Midbrain (tissue), 1 donor: ENCODE results near the gene HES2.
"Not testable (repeated sequence)": the region's sequence is repeated elsewhere in the genome, so short reads cannot be mapped to it uniquely, and the experiment has no call there.

Source experiments
- DNase-seq: peaks from one replicate; lab custom pipeline; 2025; lab: John Stamatoyannopoulos, UW

HES2 gene

GRCh38 chr1:6419804-6420453 is at the start of gene HES2:
Gene HES2, minus strand, starts transcription at chr1:6419919. Its CDS starts 99 bp downstream, at chr1:6419820.
- no peak for DNase-seq

DNA sequence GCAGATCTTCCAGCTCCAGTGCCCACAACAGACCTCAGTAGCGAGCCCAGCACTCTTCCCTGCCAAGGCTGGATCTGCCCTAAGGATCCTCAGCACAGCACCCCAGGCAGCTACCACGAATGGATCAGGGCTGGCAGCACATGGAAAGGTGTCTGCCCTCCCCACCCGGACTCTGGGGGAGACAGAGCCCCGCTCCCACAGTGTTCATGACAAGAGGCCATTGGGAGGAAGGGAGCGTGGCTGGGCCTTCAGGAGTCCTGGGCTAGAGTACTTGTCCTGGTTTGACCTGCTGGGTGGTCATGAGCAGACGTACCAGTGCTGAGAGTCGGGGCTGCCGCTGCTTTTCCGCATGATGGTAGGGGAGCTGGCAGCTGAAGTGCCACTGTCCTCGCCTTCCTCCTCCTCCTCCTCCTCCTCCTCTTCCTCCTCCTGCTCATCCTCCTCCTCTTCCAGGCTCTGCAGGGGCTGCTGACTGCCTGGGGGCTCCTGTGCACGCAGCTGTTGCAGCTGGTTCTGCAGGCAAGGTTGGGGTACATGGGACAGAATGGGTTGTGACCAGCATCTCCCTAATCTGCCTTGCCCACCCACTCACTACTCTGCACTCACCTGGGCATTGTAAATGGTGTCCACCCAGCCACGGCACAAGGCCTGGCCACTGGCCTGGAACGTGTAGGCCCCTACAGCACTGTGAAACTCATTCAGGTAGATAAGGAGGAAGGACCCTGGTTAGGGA is 49.2 kb upstream of the HES2 start:
- no peak for DNase-seq

GRCh38 chr1:6467744-6468688 is 48.3 kb upstream of the HES2 start:
- DNase-seq, result no peak

- no peak for DNase-seq
Measured at GRCh38 chr1:6467224-6467623, 47.5 kb upstream of the HES2 start.

DNA sequence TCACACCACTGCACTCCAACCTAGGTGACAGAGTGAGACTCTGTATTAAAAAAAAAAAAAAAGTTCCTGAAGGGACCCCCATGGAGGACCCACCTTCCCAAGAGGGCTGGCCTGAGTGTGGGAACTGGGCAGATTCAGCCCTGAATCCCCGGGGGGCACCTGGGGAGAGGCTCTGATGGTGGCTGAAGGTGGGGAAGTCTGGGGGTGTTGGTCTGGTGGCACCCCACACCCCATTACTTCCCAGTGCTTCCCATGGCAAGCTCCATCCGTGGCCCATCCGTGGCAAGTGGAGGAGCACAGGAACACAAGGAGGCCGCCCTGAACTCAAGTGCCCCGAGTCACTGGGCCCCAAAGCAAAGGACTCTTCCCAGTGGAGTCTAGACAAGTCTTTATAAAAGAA is 47.0 kb upstream of the HES2 start:
- DNase-seq, result no peak

DNA sequence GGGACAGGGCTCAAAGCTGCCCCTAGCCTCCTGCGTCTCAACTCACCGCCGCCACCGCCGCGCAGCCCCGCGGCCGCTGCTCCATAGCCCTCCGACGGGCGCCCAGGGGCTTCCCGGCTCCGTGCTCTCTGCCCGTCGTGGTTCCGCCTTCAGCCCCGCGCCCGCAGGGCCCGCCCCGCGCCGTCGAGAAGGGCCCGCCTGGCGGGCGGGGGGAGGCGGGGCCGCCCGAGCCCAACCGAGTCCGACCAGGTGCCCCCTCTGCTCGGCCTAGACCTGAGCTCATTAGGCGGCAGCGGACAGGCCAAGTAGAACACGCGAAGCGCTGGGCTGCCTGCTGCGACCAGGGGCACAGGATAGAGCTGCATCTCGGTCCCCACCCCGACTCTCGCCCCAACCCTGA is 46.3 kb upstream of the HES2 start, which contains the start of gene TNFRSF25:
TSS of gene TNFRSF25 (minus strand) at position 151 of the 400 bp plus-strand sequence. CDS start at position 85, 66 bp downstream.
- DNase-seq, result no peak

DNA sequence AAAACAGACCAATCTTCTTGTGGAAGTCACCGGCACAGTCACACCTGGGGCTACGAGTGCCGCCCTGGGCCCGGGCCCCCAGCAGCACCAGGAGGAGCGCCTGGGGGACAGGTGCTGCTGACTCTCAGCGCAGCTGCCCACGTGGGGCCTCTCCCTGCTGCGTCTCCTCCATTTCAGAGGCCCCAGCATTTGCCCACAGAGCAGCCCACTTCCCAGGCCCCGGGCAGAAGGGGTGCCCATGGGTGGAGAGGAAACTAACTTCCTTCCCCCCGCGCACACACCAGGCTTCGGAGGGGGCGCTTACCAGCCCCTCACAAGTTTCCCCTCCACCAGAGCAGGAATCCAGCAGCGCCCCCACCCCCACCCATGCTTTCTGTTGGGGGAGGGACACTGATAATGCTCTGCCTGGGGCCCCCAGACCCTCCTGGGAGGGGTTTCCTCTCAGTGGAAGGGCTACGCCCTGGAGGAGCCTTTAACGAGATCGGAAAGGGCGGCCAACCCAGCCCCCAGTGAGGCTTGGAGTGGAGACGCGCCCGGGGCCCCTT is 45.8 kb upstream of the HES2 start:
- no peak for DNase-seq

DNA sequence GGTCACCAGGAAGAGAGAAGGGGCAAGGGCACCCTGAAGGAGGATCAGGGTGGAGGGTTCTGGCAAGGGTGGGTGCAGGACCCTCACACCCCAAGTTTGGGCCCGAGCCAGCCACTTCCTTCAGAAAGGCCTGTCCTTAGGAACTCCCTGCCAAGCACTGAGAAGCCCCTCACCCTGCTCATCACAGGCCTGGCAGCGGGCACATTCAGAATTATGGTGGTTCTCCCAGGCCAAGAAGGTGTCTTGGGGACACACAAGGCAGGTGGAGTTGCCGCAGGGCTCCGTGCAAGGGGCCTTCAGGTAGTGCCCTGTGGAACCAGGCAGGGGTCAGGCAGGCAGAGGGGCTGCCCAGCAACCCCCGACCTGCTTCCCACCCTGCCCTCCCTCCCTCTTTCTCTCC is 45.2 kb upstream of the HES2 start:
- no peak for DNase-seq

DNA sequence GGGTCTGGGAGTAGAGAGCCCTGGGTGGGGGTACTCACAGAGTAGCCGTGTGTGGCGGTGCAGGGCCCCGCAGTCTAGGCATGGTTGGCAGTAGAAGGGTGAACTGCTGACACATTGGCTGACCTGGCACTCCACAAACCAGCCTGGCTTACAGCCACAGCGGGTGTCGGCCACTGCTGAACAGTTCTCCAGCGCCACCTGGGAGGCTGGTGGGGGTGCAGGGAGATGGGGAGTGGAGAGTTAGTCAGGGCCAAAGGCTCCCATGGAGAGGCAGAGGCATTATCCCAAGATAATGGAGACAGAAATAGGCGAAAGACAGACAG is 44.8 kb upstream of the HES2 start:
- DNase-seq, result peak; percentile 13

GRCh38 chr1:6463120-6463412 is 43.3 kb upstream of the HES2 start:
- no peak for DNase-seq

DNA sequence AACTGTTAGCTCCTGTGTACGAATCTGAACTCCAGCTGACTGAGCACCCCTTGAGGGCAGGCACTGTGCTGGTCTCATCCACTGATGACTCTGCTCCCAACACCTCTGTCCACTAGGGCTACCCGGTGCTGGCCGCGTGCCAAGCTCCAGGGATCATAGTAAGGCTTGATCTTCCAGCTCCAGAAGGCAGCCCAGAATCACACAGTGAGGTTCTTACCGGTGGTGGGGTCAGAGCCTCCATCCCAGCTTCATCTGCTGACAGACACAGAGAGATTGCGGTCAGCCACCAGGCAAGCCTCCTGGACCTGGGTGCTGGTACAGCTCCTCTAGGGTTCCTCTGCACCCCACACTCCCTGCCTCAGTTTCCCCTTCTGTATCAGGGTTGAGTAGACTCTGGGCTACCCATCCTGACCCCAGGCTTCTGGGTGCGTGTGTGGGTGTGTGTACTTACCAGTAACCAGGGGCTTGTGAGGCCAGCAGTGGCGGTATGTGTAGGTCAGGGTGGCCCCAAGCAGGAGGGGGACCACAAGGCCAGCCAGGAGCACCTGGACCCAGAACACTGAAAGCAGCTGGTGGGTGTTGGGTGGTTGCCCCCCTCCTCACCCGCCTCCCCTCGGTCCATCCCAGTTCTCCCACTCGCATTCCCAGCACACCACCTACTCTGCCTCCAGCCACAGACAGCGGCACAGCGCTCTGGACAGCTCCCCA is 42.8 kb upstream of the HES2 start:
- DNase-seq, result no peak

- DNase-seq, result no peak
Measured at GRCh38 chr1:6461538-6462411, 42.1 kb upstream of the HES2 start.

GRCh38 chr1:6461051-6461530 is 41.4 kb upstream of the HES2 start:
- no peak for DNase-seq

- DNase-seq, result no peak
Measured at GRCh38 chr1:6460301-6461050, 40.8 kb upstream of the HES2 start.

- DNase-seq, result no peak
Measured at GRCh38 chr1:6459850-6460265, 40.1 kb upstream of the HES2 start.

DNA sequence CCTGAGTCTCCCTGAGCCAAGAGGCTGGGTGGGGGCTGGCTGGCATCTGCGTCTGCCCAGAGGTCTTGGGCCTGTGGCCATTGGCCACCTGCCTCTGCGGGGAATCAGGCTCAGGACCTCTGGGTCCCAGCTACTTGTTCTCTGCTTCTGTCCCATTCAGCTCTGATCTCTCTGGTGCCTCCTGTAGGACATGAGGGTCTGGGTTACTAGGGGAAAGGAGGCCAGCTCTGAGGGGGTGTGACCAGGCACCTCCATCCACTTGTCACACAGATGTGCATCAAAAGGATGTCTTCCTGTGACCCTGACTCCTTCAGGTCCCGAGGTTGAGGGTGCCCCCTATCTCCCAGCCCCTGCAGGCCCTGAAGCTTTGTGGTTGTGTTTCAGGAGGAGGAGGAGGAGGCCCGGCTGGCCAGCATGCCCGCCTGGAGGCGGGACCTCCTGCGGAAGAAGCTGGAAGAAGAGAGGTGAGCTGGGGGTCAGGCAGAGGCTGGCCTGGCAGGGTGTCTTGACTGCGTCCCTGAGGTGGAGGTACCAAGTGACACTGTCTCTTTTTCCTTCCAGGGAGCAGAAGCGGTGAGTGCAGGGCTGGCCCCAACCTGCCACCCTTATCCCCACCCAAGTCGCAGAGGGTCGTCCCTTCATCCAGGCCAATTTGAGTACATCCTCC is 37.2 kb upstream of the HES2 start:
- no peak for DNase-seq

GRCh38 chr1:6455752-6456520 is 36.2 kb upstream of the HES2 start:
- not testable (repeated sequence) for DNase-seq

GRCh38 chr1:6454856-6455751 is 35.4 kb upstream of the HES2 start:
- DNase-seq, result no peak
